IMR-90 (cell line): ENCODE data around the gene SRRM2.

Experiments used
- POLR2A ChIP-seq: IDR thresholded peaks from 2 replicates; pipeline ENCODE4 v1.6.1; 2012; ENCODE audit warnings: mild to moderate bottlenecking, low read depth, low read length
- RAD21 ChIP-seq: IDR thresholded peaks from 2 replicates; pipeline ENCODE4 v1.6.1; 2012; ENCODE audit warnings: low read length, improper control_type of control experiment
- RFX5 ChIP-seq: IDR thresholded peaks from 2 replicates; pipeline ENCODE4 v1.8.0; 2012; ENCODE audit warnings: low read depth, mild to moderate bottlenecking, low read length, moderate library complexity
- TF ChIP-seq, protein P1 (sequence below): conservative IDR thresholded peaks from 2 replicates; pipeline ENCODE4 v1.5.1; 2012; ENCODE audit warnings: mild to moderate bottlenecking, low read depth, low read length, improper control_type of control experiment
- TF ChIP-seq, protein P2 (sequence below): fragments of 150-350 bp; IDR thresholded peaks from 2 replicates; pipeline ENCODE4 v1.6.1; 2017; ENCODE audit warnings: mild to moderate bottlenecking, antibody characterized with exemption, low read length, low read depth

DNA sequence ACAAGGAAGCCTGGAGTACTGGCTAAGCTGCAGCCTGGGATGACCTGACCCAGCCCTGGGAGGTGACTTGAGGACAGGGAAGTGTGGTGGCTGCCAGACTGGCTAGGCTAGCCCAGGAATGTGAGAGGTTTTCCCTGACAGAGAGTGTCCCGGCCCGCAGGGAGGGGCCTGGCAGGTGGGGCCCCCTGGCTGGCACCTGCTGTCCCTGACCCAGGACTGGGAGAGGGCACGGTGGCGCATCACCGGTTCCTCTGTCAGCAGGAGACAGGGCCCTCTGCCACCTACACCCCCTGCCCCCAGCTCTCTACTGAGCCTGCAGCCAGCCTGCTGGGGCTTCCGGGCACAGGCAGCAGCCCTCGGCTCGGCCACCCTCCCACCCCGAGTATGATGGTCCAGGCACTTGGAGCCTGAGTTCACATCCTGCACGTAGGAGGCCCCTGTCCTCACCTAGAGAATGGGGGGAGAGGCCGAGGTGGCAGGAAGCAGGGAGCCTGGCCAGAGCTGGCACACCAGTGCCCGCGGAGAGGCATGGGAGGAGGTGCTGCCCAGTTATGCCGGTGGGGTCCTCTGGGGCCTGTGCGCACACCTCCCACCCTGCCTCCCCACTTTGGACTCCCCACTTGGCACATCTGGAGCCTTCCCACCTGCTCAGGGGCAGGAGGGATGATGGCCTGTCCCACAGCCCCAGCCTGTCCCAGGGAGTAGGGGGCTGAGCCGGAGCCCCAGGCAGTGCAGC is 32.9 kb upstream of the SRRM2 start:
- TF ChIP-seq, protein P1, sequence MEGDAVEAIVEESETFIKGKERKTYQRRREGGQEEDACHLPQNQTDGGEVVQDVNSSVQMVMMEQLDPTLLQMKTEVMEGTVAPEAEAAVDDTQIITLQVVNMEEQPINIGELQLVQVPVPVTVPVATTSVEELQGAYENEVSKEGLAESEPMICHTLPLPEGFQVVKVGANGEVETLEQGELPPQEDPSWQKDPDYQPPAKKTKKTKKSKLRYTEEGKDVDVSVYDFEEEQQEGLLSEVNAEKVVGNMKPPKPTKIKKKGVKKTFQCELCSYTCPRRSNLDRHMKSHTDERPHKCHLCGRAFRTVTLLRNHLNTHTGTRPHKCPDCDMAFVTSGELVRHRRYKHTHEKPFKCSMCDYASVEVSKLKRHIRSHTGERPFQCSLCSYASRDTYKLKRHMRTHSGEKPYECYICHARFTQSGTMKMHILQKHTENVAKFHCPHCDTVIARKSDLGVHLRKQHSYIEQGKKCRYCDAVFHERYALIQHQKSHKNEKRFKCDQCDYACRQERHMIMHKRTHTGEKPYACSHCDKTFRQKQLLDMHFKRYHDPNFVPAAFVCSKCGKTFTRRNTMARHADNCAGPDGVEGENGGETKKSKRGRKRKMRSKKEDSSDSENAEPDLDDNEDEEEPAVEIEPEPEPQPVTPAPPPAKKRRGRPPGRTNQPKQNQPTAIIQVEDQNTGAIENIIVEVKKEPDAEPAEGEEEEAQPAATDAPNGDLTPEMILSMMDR = no peak
- TF ChIP-seq RFX5 = no peak
- no peak for TF ChIP-seq RAD21
- no peak for TF ChIP-seq POLR2A
- TF ChIP-seq, protein P2, sequence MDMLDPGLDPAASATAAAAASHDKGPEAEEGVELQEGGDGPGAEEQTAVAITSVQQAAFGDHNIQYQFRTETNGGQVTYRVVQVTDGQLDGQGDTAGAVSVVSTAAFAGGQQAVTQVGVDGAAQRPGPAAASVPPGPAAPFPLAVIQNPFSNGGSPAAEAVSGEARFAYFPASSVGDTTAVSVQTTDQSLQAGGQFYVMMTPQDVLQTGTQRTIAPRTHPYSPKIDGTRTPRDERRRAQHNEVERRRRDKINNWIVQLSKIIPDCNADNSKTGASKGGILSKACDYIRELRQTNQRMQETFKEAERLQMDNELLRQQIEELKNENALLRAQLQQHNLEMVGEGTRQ = no peak
